Measurements from ENCODE around the gene BCKDHA.

BCKDHA gene

GRCh38 chr19:41397086-41398049, at the start of gene BCKDHA, which contains the start of gene EXOSC5:
BCKDHA (plus strand) TSS chr19:41397818; CDS start chr19:41397828, 10 bp downstream.
EXOSC5 (minus strand) TSS chr19:41397359; CDS start chr19:41397328, 31 bp downstream.
- peak; percentile 100 for DNase-seq

DNA sequence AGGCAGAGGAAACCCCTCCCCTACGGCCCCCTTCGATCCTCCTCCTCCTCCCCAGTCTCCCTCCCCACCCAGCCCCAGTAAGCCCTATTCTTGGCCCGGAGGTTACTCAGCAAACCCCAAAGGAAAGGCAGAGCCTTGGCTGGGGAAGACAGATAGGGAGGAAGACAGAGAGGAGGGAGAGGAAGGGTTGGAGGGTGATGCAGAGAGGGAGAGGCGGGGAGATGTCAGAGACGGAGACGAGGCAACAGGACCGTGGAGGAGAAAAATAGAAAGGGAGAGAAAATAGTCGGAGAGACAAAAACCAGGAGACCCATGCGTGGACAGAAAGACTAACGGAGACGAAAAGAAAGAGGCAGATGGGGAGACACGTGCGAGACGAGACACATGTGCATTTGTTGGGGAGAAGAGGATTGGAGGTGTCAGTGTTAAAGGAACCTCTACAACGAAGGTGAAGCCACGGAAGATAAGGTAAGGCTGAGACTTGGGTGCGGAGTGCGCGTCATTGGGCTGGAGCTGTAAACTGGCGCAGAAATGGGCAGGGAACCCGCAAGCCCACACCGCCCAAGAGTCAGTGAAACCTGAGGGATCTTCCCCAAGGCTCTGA, 46.8 kb upstream of the BCKDHA start:
- DNase-seq = peak; percentile 34

- DNase-seq = peak; percentile 70
These were observed 46.0 kb upstream of the BCKDHA start for GRCh38 chr19:41351339-41352245.

- no peak for DNase-seq
These were observed 45.4 kb upstream of the BCKDHA start for GRCh38 chr19:41352279-41352608.

GRCh38 chr19:41352609-41353465, 44.8 kb upstream of the BCKDHA start:
- DNase-seq = peak; percentile 69

DNA sequence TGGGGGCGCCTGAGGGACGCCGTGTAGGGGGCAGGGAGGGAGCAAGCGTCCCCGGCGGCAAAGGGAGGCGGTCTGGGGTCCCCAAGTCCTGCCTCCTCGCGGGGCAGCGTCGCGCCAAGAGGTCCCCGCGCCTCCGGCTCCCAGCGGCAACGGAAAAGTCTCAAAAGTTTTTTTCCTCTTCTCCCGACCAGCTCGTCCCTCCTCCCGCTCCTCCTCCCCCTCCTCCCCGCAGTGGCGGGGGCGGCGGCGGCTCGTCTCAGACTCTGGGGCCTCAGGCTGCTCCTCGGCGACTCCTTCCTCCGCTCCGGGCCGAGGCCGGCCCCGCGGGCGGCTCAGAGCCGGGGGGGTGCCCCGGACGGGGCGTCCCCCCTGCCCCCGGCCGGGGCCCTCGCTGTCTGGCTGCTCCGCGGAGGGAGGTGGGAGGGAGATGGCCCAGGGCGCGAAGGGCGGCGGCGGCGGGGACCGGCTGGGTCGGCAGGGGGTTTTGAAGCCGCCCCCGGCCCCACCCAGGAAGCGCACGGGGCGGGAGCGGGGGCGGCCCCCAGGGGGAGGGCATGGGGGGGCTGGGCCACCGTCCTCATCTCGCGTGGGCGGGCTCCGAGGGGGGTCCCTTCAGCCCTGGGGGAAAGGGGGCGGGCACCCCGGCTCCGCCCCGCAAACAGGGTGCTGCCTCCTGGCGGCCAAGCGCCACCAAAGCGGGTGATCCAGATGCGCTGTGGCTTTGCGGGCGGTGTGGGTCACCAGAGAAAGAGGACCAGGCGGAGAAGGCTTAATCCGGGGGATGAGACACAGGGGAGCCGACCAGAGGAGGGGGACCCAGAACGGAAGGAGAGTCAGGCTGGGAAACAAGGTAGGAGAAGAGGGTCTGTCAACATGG, 43.9 kb upstream of the BCKDHA start, which contains the start of gene TGFB1:
TGFB1 (minus strand) TSS at position 457 of the 877 bp plus-strand sequence. CDS start 878 bp downstream, outside the sequence.
- DNase-seq = peak; percentile 90

DNA sequence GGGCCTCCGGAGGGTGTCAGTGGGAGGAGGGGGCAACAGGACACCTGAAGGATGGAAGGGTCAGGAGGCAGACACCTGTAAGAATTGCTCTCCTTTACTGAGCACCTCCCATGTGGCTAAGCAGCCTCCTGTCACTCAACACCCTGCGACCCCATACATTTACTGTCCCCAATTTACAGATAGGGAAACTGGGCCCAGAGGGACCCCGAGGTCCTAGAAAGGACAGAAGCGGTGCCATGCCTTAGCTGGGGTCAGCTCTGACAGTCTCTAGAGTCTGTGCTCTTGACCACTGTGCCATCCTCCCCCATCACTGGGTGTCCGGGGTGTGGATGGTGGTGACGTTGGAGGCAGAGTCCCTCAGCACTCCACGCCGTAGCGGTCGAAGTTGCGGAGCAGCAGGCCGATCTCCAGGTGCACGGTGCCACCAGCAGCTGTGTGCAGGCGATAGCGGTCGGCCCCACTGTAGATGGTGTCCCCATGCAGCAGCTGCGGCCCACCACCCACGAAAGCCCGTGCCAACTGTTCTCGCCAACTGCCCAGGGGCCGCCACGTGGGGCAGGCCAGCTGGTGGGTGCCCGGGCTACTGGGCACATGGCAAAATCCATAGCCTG, 43.2 kb upstream of the BCKDHA start:
- no peak for DNase-seq

DNA sequence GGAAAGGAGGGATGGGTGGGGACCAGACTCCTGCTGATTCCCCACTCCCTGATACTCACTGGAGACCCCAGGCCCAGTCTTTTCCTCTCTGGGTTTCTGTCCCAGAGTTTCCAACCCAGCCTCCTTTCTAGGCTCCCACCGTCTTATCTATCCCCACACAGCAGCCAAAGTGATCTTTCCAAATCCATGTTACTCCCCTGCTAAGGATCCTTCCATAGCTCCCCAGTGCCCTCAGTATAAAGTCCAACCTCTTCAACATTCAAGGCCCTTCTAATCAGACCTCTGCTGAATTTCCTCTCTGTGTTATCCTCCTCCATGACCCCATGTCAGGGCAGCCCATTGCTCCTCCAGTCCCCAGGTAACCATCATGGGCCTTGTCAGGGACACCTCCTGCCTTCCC, 42.6 kb upstream of the BCKDHA start:
- no peak for DNase-seq

GRCh38 chr19:41355802-41356201, 41.8 kb upstream of the BCKDHA start:
- DNase-seq = no peak

GRCh38 chr19:41356984-41357739, 40.5 kb upstream of the BCKDHA start:
- no peak for DNase-seq

DNA sequence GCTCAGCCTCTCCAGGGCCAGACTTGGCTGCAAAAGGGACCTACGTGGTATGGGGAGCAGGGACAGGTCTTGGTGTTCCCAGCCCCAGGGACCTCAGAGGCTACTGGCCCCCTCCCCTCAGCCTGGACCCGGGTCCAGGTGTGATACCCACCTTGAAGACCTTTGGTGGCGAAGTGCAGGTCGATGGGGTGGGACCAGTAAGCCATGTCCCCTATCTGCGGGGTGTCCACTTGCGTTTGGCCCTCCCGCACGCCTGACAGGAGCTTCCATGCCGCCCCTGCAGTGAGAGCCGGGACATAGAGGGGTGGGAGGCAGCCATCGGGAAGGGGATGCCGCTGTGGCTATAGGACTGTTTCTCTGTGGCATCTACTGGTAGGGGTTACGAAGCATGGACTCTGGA, 39.9 kb upstream of the BCKDHA start:
- DNase-seq = no peak

DNA sequence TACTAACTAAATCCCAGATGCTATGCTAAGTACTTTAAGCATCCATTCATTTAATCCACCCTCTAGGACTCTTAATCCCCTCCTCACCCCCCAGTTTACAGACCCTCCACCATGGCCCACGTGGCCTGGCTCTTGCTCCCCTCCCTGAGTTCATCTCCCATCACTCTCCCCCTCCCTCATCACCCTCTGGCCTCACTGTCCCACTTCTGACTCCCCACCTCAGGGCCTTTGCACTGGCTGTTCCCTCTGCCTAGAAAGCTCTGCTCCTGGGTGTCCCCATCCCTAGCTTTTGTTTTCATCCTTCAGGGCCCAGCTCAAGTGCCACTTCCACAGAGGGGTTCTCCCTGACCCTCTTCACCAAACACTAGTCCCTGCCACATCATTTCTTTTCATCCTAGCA, 37.9 kb upstream of the BCKDHA start:
- no peak for DNase-seq

- DNase-seq = no peak
These were observed 35.3 kb upstream of the BCKDHA start for GRCh38 chr19:41362143-41362847.

GRCh38 chr19:41363371-41363752, 34.3 kb upstream of the BCKDHA start:
- DNase-seq = no peak

- DNase-seq = peak; percentile 98
These were observed 33.7 kb upstream of the BCKDHA start, which contains the start of gene B9D2 for GRCh38 chr19:41363753-41364523. B9D2 (minus strand) TSS chr19:41364149; CDS start chr19:41363519, 630 bp downstream.

DNA sequence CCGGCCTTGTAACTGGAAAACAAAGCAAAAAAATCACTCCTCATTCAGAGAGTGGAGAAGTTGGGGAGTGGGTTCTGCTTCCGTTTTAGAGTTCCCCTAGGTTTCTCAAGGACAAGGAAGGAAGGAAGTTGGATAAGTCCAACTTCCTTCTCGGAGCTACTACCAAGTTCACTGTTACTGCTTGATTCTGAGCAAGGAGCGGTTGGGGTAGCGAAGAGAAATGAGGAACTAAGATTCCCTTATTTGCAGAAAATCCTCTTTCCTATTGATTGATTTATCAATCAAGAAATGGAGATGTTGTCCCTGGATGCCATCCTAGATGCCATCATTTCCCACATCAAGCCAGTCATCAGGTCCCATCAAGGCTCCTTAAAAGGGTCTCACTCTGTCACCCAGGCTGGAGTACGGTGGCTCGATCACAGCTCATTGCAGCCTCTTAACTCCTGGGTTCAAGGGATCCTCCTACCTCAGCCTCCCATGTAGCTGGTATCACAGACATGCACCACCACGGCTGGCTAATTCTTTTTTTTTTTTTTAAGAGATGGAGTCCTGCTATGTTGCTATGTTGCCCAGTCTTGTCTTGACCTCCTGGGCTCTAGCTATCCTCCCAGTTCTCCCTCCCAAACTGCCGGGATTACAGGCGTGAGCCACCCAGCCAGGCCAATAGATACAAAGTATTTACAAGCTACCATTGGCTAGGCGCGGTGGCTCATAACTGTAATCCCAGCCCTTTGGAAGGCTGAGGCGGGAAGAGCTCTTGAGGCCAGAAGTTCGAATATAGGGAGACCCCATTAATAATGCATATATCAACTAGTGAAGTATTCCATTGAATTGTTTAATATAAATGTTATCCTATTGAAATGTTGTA, 32.9 kb upstream of the BCKDHA start:
- no peak for DNase-seq

DNA sequence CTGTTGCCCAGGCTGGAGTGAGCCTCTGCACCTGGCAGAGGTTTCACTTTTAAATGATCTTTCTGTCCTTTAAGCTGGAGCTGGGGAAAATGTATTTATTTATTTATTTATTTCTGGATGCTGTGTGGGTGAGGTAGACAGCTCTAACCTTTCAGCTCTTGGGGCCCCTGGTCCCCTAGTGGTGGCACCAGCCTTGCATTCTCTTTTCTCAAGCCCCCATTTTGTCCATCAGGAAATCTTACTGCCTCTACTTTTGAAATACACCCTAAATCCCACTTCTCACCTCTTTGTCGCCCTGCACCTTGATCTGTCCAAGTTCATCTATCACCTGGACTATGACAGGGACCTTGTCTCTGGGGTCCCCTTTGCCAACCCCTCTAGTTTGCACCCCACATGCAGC, 31.5 kb upstream of the BCKDHA start:
- DNase-seq = no peak

Measured in EL (cell line).